ENCODE measurements around the gene SLC22A4. TPM values are rescaled to one million over a fixed set of nuclear protein-coding genes. Genes with fewer than 3 reads are reported as not detected.

SLC22A4 gene
- total and polyA plus RNA-seq, 2 donors (not counting 1 experiment from before 2014, with no cell fraction given), result 0.18 TPM; not detected in 1

DNA sequence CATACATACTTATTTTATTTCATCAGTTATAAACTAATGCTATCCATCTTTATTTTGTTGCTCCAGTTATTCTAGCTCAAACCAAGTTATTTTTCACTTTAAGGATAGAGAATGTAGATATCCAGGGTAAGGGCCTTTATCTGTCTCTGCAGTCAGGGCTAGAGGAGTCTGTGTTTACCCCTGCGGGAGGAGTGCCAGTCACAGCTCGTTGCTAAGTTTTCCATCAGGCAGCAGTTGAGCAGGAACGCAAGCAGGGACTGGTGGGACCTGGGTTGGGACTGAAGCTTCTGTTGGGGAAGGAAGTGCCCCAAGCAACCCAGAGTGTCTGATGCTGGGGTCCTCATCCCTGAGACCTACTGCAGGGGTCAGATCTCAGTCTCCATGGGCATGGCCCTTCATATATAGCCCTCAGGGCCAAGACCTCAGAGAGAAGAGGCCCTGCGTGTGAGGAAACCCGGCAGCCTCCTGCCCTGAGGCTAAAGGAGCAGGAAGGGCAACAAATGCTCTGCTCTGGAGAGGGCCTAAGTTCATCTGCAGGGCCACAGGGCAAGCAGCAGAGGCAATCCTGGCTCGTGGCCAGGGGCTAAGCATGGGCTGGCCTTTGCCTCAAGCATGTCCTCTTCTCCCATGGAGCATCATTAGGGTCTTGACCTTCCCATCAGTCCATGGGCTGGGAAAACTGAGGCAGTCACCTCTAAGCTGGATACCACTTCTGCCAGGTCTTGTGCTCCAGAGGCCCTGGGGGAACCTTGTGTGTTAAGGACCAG, 6.6 kb downstream of the SLC22A4 start:
- 94% methylated on average over 6 of the region's 6 CpGs for WGBS (ENCODE audit: insufficient coverage)
- H3K79me2 ChIP-seq (ENCODE audit: control insufficient read depth, insufficient read depth, low read length), result no peaks in the 10 kb centered on the region
- no peak overlapping the region for H3K27ac Mint-ChIP-seq
- ChIA-PET POLR2A (no interaction called here), CTCF (no interaction called here)
- peaks cover 7% of the 10 kb centered on the region for H3K9me3 Mint-ChIP-seq (ENCODE audit: insufficient read depth)
- no peak overlapping the region for H3K4me3 Mint-ChIP-seq
- H3K27me3 Mint-ChIP-seq, result peaks cover 12% of the 10 kb centered on the region
- peaks cover 0 to under 1% of the 10 kb centered on the region in 2 donors for H3K4me1 ChIP-seq (ENCODE audit: control insufficient read depth in 2 of 2, insufficient read depth in 2 of 2, low read length in 2 of 2)
- DNase-seq (no peak), ATAC-seq (ENCODE audit: low read depth) (no peak)
- H2AFZ ChIP-seq (ENCODE audit: insufficient read depth, low read depth, low read length, poor library complexity, severe bottlenecking), result no peak overlapping the region
- H3K36me3 ChIP-seq (replicated peaks in 1 of 2; ENCODE audit: control extremely low read depth in 1 of 2, control insufficient read depth in 1 of 2, extremely low read depth in 1 of 2, insufficient read depth in 2 of 2, low read length in 1 of 2), result no peaks in the 10 kb centered on the region
- H4K20me1 ChIP-seq (ENCODE audit: control insufficient read depth, insufficient read depth, low read length, poor library complexity, severe bottlenecking), result no peaks in the 10 kb centered on the region
- H3K27ac ChIP-seq (ENCODE audit: low read length in 2 of 2), result no peak overlapping the region
- peaks cover 0 to 7% (median 4%) of the 10 kb centered on the region in 3 donors for H3K9me3 ChIP-seq (ENCODE audit: control extremely low read depth in 1 of 3, control insufficient read depth in 2 of 3, insufficient read depth in 1 of 3, low read length in 2 of 3)
- H3K27me3 ChIP-seq (replicated peaks in 1 of 4; ENCODE audit: control extremely low read depth in 1 of 4, control insufficient read depth in 3 of 4, insufficient read depth in 4 of 4, low read length in 3 of 4), result peaks cover 0 to 11% (median 5%) of the 10 kb centered on the region in 4 experiments
- TF ChIP-seq CTCF (IDR thresholded peaks at IDR 0.05), result no peak
- no peak for TF ChIP-seq EZH2 (IDR thresholded peaks at IDR 0.05; ENCODE audit: borderline replicate concordance, insufficient read depth, low read depth, low read length, poor library complexity, severe bottlenecking)
- no peak overlapping the region for H3K9ac ChIP-seq (ENCODE audit: low read length)
- no peak overlapping the region for H3K4me2 ChIP-seq (replicated peaks; ENCODE audit: low read depth, low read length, poor library complexity, severe bottlenecking)
- intact Hi-C loops (cut with micrococcal nuclease), result no loop called here
- H3K4me3 ChIP-seq (ENCODE audit: control extremely low read depth in 1 of 5, extremely low read depth in 1 of 5, insufficient read depth in 1 of 5, low read depth in 2 of 5, low read length in 4 of 5), result no peak overlapping the region
- H3K4me1 Mint-ChIP-seq, result peaks cover under 1% of the 10 kb centered on the region
